Activated CD8-positive, alpha-beta memory T cell treated with anti-CD3 and anti-CD28 coated beads for 36 hours (primary cell): ENCODE data around the gene ZNF490. TPM values are rescaled to one million over a fixed set of nuclear protein-coding genes. Genes with fewer than 3 reads are reported as not detected.
"Not testable (repeated sequence)": the region's sequence is repeated elsewhere in the genome, so short reads cannot be mapped to it uniquely, and the experiment has no call there.

Experiments used
- CTCF ChIA-PET: fragments of 350-600 bp; sonication (Branson Sonifier 250); formaldehyde crosslinking; loops from one replicate; lab custom pipeline; 2021; ENCODE audit warnings: antibody characterized with exemption; lab: Charles Lee
- POLR2A ChIA-PET: fragments of 350-600 bp; sonication (Branson Sonifier 250); formaldehyde crosslinking; loops from one replicate; lab custom pipeline; 2021; ENCODE audit warnings: antibody characterized with exemption; lab: Charles Lee
- total RNA-seq, 2 experiments: library from RNA; stranded (reverse); gene quantifications; one replicate each; pipeline ENCODE4 v1.2.3, GENCODE V29; 2021

Gene ZNF490
- total RNA-seq, 2 experiments from 2014 or later: 7.1 to 8.1 TPM

GRCh38 chr19:12628040-12629022 is 17.7 kb upstream of the ZNF490 start:
- ChIA-PET CTCF (interaction anchor here (1.7 kb wide), 1 partner anchor 11 kb away, joined by 4 read pairs; no protein-coding TSS in a partner anchor), POLR2A (no interaction called here)

GRCh38 chr19:12626958-12627357 is 16.3 kb upstream of the ZNF490 start:
- ChIA-PET POLR2A (interaction anchor here (0.6 kb wide), 1 partner anchor 38 kb away, joined by 5 read pairs; no protein-coding TSS in a partner anchor), CTCF (interaction anchor here (0.6 to 1.7 kb wide), 4 partner anchors 13 to 337 kb away, joined by 3 to 4 read pairs (median 3); no protein-coding TSS in a partner anchor)

- ChIA-PET CTCF (interaction anchor here (0.7 to 1.8 kb wide), 4 partner anchors 10 to 163 kb away, joined by 3 to 6 read pairs (median 4); no protein-coding TSS in a partner anchor), POLR2A (interaction anchor here (0.6 to 1.1 kb wide), 2 partner anchors 12 to 266 kb away, joined by 3 to 5 read pairs; partner anchors contain the start of gene ZNF791)
Observed at GRCh38 chr19:12623361-12624031, 12.9 kb upstream of the ZNF490 start.

- CTCF ChIA-PET, POLR2A ChIA-PET: not testable (repeated sequence)
Observed at GRCh38 chr19:12621253-12622024, 10.8 kb upstream of the ZNF490 start.

- ChIA-PET CTCF (interaction anchor here (0.7 to 1.3 kb wide), 4 partner anchors 14 to 261 kb away, joined by 3 to 5 read pairs (median 4); no protein-coding TSS in a partner anchor), POLR2A (interaction anchor here (0.7 kb wide), 1 partner anchor 149 kb away, joined by 12 read pairs; no protein-coding TSS in a partner anchor)
Observed at GRCh38 chr19:12617646-12618045, 7.0 kb upstream of the ZNF490 start.

GRCh38 chr19:12611361-12611699 is 717 bp upstream of the ZNF490 start:
- ChIA-PET CTCF (interaction anchor here (0.6 to 1.5 kb wide), 2 partner anchors 28 to 119 kb away, joined by 3 to 9 read pairs; no protein-coding TSS in a partner anchor), POLR2A (interaction anchor here (0.9 kb wide), 1 partner anchor 12 kb away, joined by 3 read pairs; no protein-coding TSS in a partner anchor)

GRCh38 chr19:12607631-12608030 is 3.0 kb downstream of the ZNF490 start:
- ChIA-PET CTCF (no interaction called here), POLR2A (interaction anchor here (0.7 kb wide), 1 partner anchor 1876 kb away, joined by 4 read pairs; no protein-coding TSS in a partner anchor)

- ChIA-PET CTCF (interaction anchor here (0.7 kb wide), 1 partner anchor 122 kb away, joined by 3 read pairs; the partner anchor contains the start of gene ZNF709), POLR2A (no interaction called here)
Observed at GRCh38 chr19:12606796-12607195, 3.8 kb downstream of the ZNF490 start.

GRCh38 chr19:12603714-12604113 is 6.9 kb downstream of the ZNF490 start:
- ChIA-PET CTCF (interaction anchor here (0.5 to 0.6 kb wide), 2 partner anchors 13 to 453 kb away, joined by 3 read pairs; no protein-coding TSS in a partner anchor), POLR2A (no interaction called here)

- ChIA-PET POLR2A (no interaction called here), CTCF (no interaction called here)
Observed at GRCh38 chr19:12597594-12597993, 13.0 kb downstream of the ZNF490 start.

GRCh38 chr19:12596927-12597548 is 13.6 kb downstream of the ZNF490 start:
- ChIA-PET CTCF (interaction anchor here (0.5 kb wide), 1 partner anchor 32 kb away, joined by 3 read pairs; no protein-coding TSS in a partner anchor), POLR2A (no interaction called here)

GRCh38 chr19:12596485-12596884 is 14.1 kb downstream of the ZNF490 start:
- POLR2A ChIA-PET: no interaction called here
- CTCF ChIA-PET: no interaction called here

GRCh38 chr19:12581100-12581499 is 29.5 kb downstream of the ZNF490 start:
- ChIA-PET CTCF (no interaction called here), POLR2A (no interaction called here)

- ChIA-PET POLR2A (no interaction called here), CTCF (no interaction called here)
Observed at GRCh38 chr19:12580180-12580694, 30.4 kb downstream of the ZNF490 start.

GRCh38 chr19:12578641-12579040 is 32.0 kb downstream of the ZNF490 start:
- POLR2A ChIA-PET: interaction anchor here (0.5 kb wide), 1 partner anchor 781 kb away, joined by 4 read pairs; no protein-coding TSS in a partner anchor
- CTCF ChIA-PET: no interaction called here

GRCh38 chr19:12574036-12574435 is 36.6 kb downstream of the ZNF490 start:
- POLR2A ChIA-PET: no interaction called here
- CTCF ChIA-PET: interaction anchor here (0.7 kb wide), 1 partner anchor 153 kb away, joined by 3 read pairs; no protein-coding TSS in a partner anchor

GRCh38 chr19:12567951-12568350 is 42.7 kb downstream of the ZNF490 start:
- POLR2A ChIA-PET: no interaction called here
- CTCF ChIA-PET: no interaction called here

GRCh38 chr19:12566380-12566779 is 44.2 kb downstream of the ZNF490 start:
- CTCF ChIA-PET: interaction anchor here (0.6 kb wide), 1 partner anchor 257 kb away, joined by 3 read pairs; no protein-coding TSS in a partner anchor
- POLR2A ChIA-PET: not testable (repeated sequence)
